Activated CD8-positive, alpha-beta memory T cell treated with anti-CD3 and anti-CD28 coated beads, Interleukin-2, amount 50 U/mL, for 24 hours (primary cell): ENCODE data around the gene EYS.

Experiments
- DNase-seq: peaks from one replicate; pipeline ENCODE4 v3.0.0-alpha.2; 2020; ENCODE audit errors: extremely low read depth

The EYS gene

DNA sequence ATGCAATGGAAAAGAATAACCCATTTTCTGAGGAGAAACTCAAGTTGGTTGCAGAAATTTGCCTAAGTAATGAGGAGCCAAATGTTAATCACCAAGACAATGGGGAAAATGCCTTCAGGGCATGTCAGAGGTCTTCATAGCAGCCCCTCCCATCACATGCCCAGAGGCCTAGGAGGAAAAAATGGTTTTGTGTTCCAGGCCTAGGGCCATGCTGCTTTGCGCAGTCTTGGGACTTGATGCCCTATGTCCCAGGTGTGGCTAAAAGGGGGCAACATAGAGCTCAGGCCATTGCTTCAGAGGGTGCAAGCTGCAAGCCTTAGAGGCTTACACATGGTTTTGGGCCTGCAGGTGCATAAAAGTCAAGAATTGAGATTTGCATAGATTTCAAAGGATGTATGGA, 485.9 kb downstream of the EYS start:
- no peak for DNase-seq

DNA sequence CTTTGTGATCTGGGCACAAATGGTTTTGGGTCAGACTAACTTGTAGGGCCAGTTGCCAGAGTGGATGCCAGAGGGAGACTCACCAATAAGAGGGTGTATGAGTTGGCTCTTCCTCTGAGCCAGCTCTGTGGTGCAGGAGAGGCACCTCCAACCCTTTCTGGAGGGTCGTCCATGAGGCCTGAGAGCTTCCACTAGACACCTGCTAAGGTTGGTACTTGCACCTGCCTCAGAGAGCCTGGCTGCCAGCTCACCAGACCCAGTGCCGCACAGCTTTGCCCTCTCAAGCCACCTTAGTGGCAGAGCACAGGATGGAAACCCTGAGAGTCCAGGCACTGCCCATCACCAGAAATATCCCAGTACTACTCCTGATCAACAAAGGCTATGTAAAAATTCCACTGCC, 504.3 kb downstream of the EYS start:
- no peak for DNase-seq

GRCh38 chr6:65199683-65200082, 507.3 kb downstream of the EYS start:
- DNase-seq, result no peak

GRCh38 chr6:65199121-65199520, 507.9 kb downstream of the EYS start:
- no peak for DNase-seq

- DNase-seq, result no peak
Measured at GRCh38 chr6:65191471-65191870, 515.6 kb downstream of the EYS start.

DNA sequence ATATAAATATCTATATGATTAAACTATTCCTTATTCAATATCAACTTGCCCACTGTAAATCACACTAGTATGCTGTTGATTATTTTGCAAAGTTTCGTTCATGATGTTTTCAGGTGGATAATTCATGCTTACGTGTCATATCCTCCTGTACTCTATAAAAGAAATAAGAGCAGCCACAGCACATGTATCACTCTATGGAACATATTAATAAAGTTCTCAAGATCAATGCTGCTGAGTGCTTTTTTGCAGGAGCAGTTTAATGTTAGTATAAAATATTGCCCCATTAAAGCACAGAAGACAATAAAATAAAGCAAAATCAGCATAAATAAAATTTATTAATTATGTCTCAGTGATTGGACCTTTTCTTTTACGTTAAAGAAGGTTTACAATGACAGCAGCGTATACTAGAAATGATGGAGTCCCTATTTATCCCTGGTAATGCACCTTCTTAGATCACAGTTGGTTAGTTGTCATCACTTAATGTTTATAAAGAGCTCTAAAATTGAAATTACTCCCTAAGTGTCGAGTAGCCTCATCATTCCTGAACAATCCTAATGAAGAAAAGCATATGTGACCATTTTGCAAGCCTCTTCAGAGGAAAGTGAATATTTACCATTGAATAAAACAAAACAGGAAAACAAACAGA, 517.7 kb downstream of the EYS start:
- no peak for DNase-seq

GRCh38 chr6:65186826-65187225, 520.2 kb downstream of the EYS start:
- DNase-seq, result no peak

GRCh38 chr6:65182681-65183080, 524.3 kb downstream of the EYS start:
- DNase-seq, result no peak

DNA sequence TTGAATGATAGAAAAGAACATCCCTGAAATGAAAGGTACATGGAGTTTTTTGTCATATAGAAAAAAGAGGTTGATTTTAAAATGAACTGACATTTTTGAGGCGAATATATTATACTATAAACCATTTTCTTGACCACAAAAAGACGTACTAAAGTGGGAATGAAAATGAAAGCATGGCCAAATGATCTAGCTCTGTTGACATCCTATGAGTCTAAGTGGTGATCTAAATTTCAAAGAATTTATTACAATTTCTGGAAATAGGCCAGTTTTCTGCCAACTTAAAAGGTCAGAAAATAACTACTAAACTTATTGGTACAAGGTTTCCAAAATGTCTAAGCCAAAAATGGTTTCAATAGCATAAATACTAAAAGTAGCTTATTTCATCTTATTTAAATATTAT, 536.8 kb downstream of the EYS start:
- no peak for DNase-seq

GRCh38 chr6:65161661-65162060, 545.4 kb downstream of the EYS start:
- DNase-seq, result no peak

- no peak for DNase-seq
Measured at GRCh38 chr6:65157025-65157424, 550.0 kb downstream of the EYS start.

DNA sequence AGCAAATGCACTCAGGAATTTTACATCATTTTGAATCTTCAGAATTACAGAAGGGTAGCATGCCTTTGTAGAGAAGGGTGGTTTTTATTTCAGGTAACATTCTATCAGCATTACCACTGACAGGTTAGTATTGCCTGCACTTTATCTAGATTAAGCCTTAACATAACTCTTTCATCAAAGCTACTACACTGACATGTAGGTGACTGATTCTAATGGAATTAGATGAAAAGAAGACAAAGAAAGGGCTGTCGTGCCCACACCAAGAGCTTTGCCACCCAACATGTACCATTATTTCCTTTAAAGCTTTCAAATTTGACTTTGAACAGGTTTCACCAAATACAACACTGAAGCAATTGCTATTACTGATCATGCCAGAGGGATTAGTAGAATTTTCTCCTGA, 551.9 kb downstream of the EYS start:
- DNase-seq, result no peak

GRCh38 chr6:65149841-65150240, 557.2 kb downstream of the EYS start:
- DNase-seq, result no peak

GRCh38 chr6:65148839-65149238, 558.2 kb downstream of the EYS start:
- no peak for DNase-seq

- no peak for DNase-seq
Measured at GRCh38 chr6:65135567-65135966, 571.5 kb downstream of the EYS start.

DNA sequence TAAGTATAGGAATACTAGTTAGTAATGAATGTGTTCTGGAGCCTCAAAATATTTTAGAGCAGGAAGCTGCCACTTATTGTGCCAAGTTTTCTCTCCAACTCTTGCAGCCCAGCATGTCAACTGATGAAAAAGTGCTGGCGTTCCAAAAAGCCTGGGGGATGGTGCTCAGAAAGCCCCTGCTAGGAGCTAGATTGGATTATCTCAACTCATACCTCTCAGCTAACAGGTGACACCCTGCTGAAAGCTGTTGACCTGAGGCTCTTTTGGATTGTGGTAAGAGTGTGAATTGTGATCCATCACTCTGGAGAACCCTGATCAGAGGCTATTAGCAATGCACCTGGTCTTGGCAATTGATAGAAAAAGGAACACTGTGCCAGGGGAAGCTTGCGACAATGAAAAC, 580.4 kb downstream of the EYS start:
- DNase-seq, result no peak

DNA sequence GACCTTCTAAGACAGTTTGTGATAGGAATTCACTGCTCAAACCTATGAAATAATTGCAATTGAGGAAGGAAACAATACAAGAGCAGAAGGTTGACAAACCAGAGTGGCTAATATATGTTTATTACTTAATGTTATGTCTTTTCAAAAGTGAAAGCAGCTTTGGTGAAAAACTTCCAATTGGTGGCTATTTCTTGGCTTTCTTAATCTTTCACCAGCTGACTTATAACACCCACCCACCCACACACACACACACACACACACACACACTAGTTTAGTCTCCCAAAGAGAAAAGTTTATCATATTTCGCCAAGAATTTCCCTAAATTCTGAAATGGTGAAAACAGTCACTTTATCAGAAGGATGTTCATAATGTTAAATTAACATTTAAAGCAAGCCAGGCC, 583.5 kb downstream of the EYS start:
- no peak for DNase-seq

DNA sequence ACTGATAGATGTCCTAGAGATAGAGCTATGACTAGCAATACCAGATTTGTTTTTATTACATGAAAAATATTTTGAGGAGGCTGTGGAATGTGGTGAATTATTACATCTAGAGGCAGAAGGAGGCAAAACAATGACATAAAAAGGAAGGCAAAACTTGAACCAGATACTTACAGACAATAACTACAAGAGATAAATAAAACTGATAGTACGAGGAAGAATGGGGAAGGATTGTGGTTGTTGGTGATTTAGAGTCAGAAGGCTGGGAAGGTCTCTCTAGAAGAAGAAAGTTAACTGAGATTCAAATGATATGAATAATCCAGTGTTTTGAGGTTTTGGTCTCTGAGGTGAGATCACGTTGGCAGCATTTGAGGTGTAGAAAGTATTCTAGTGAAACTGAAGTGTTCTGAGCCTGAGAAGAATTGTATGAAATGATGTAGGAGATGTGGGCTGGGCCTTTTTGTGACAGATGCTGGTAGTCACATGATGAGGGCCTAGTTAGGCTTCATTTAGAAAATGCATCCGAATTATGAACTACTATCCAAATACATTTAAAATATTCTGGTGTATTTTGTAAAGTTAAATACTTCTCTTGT, 589.1 kb downstream of the EYS start:
- DNase-seq, result no peak

- no peak for DNase-seq
Measured at GRCh38 chr6:65116326-65116725, 590.7 kb downstream of the EYS start.

DNA sequence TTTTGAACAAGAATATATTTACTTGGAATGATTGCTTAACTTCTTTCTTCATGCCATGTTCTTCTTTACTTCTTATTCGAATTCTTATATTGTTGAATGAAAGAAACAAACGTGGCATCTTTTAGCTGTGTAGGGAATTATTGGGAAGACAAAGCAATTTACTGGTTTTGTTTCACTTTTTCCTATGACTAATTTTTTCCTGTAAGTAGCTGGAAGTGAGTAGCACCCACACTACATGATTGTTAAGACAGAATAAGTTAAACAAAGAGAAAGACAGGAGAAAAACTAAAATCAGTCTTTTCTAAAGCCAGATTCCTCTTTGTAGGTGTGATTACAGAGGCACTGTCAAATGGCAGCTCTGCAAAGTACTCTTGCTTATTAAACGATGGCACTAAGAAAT, 593.4 kb downstream of the EYS start:
- DNase-seq, result no peak

GRCh38 chr6:65112435-65112834, 594.6 kb downstream of the EYS start:
- no peak for DNase-seq

GRCh38 chr6:65110031-65110430, 597.0 kb downstream of the EYS start:
- DNase-seq, result no peak

GRCh38 chr6:65098349-65098748, 608.7 kb downstream of the EYS start:
- DNase-seq, result no peak

DNA sequence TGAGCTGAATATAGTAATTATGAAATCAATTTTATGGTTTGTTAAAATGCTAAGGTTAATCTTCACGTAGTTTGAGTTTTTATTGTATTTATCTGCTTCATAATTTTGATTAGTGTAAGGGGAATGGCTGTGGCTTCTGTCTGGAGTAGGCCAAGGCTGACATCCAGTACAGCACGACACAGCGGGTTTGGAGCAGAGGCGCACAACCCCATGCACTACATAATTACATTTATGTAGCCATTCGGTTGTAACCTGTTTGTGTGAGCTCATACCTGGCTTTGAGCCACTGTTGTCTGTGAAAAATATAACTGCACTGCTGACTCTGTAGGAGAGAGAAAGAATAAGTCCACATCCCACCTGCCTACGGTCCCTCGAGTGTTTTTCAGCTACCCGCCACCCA, 615.5 kb downstream of the EYS start:
- no peak for DNase-seq
